PFSK-1 (cell line): ENCODE measurements around the gene POLR3F.

ENCODE experiments used
- REST ChIP-seq, 2 experiments: IDR thresholded peaks; 2 replicates each; pipeline versions ENCODE4 v1.6.1 to v1.8.0; 2011 to 2012; ENCODE audit warnings: low read depth in 2 of 2, low read length in 2 of 2, control low read depth in 1 of 2, inconsistent platforms in 1 of 2, mild to moderate bottlenecking in 1 of 2, moderate library complexity in 1 of 2; ENCODE audit not compliant: insufficient read depth in 1 of 2
- TAF1 ChIP-seq: IDR thresholded peaks from 2 replicates; pipeline ENCODE4 v1.6.1; 2012; ENCODE audit warnings: low read length, control low read depth, borderline replicate concordance; ENCODE audit not compliant: insufficient read depth

DNA sequence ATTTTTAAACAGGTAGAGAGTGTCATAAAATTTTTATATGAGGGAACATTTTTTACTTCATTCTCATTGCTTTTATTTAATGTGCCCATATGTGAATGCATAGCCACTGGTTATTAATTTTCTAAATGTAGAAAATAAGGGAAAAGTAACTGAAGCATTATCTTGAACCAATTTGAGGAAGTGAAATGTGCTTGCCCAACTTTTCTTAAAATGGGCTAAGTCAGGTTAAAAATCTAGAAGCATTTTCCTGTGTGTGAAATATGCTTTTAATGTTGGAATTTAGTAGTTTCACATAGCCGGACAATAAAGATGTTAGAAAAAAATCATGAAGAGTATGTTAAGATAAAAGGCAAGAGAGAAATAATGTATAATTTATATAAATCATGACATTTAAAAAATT, 44.4 kb downstream of the POLR3F start:
- no peak for TF ChIP-seq REST (IDR thresholded peaks at IDR 0.05; ENCODE audit: insufficient read depth in 1 of 2, low read depth in 2 of 2, low read length in 2 of 2)
- TF ChIP-seq TAF1, result no peak
